Esophagus (tissue), 2 donors: ENCODE measurements around the gene ZNF750. TPM values are rescaled to one million over a fixed set of nuclear protein-coding genes. Genes with fewer than 3 reads are reported as not detected.
A peak's percentile ranks its signal among the peaks of the same experiment; 100 is the strongest.

Experiments used
- H3K27ac ChIP-seq, 2 donors: one replicate each; pipeline ENCODE4 v1.5.1; 2013; ENCODE audit warnings: low read depth in 2 of 2, mild to moderate bottlenecking in 2 of 2, inconsistent platforms in 1 of 2, low read length in 1 of 2, moderate library complexity in 1 of 2
- H3K27me3 ChIP-seq, 2 donors: one replicate each; pipeline ENCODE4 v1.6.1; 2013; ENCODE audit warnings: low read length in 2 of 2, control low read depth in 1 of 2, mild to moderate bottlenecking in 1 of 2; ENCODE audit not compliant: insufficient read depth in 2 of 2, control insufficient read depth in 1 of 2
- H3K36me3 ChIP-seq, 2 donors: one replicate each; pipeline ENCODE4 v1.6.1; 2013; ENCODE audit warnings: low read length in 1 of 2; ENCODE audit not compliant: control insufficient read depth in 2 of 2, insufficient read depth in 2 of 2
- H3K4me1 ChIP-seq, 2 donors: one replicate each; pipeline ENCODE4 v1.6.1; 2013; ENCODE audit warnings: low read length in 1 of 2; ENCODE audit not compliant: control insufficient read depth in 2 of 2, insufficient read depth in 2 of 2
- H3K4me3 ChIP-seq, 2 donors: one replicate each; pipeline ENCODE4 v1.5.1; 2013; ENCODE audit warnings: low read length in 2 of 2, mild to moderate bottlenecking in 2 of 2, low read depth in 1 of 2, moderate library complexity in 1 of 2
- H3K9me3 ChIP-seq, 2 donors: one replicate each; pipeline ENCODE4 v1.6.1; 2013; ENCODE audit warnings: mild to moderate bottlenecking in 2 of 2, low read depth in 1 of 2, low read length in 1 of 2, moderate library complexity in 1 of 2; ENCODE audit not compliant: control insufficient read depth in 2 of 2, insufficient read depth in 1 of 2
- WGBS, 2 donors: extraction: QIAGEN DNeasy Blood & Tissue Kit; methylation state at CpG; one replicate each; pipeline ENCODE4 v1.1.7; 2013; 5-methylcytosine and 5-hydroxymethylcytosine counted together
- polyA plus RNA-seq, 2 donors: library from polyadenylated mRNA; stranded (reverse); fragments of 200-250 nt; gene quantifications; one replicate each; pipeline ENCODE4 v1.2.3, GENCODE V29; 2013
- donor health status: healthy with polysubstance abuse.
- donor health status: Bipolar disorder and iron deficiency.

ZNF750 gene
- polyA plus RNA-seq, 2 donors: 30.2 to 111 TPM

- WGBS, 2 donors: 87 to 89% methylated on average over 33 of the region's 33 CpGs
- Histone ChIP-seq H3K27me3 (no peaks in the 10 kb centered on the region), H3K36me3 (peaks cover 0 to 7% of the 10 kb centered on the region in 2 donors), H3K9me3 (peaks cover 0 to 2% of the 10 kb centered on the region in 2 donors), H3K4me1 (peaks cover 5 to 9% of the 10 kb centered on the region in 2 donors), H3K27ac (peak overlapping the region in 1 of 2 donors; percentile 7), H3K4me3 (no peak overlapping the region)
Measured at GRCh38 chr17:82849076-82849945, 9.5 kb upstream of the ZNF750 start.

- peak overlapping the region; percentile 37 to 40 for H3K4me3 ChIP-seq
- H3K36me3 ChIP-seq: peaks cover 0 to 5% of the 10 kb centered on the region in 2 donors
- 50 to 54% methylated on average over 23 of the region's 23 CpGs for WGBS, 2 donors
- peaks cover 0 to 2% of the 10 kb centered on the region in 2 donors for H3K9me3 ChIP-seq
- peak overlapping the region; percentile 84 to 94 for H3K27ac ChIP-seq
- peaks cover 5 to 9% of the 10 kb centered on the region in 2 donors for H3K4me1 ChIP-seq
- no peaks in the 10 kb centered on the region for H3K27me3 ChIP-seq
Measured at GRCh38 chr17:82848022-82848592, 8.3 kb upstream of the ZNF750 start.

- Histone ChIP-seq H3K4me1 (peaks cover 5 to 9% of the 10 kb centered on the region in 2 donors), H3K4me3 (peak overlapping the region in 1 of 2 donors; percentile 33), H3K9me3 (peaks cover 0 to 2% of the 10 kb centered on the region in 2 donors), H3K36me3 (peaks cover 0 to 5% of the 10 kb centered on the region in 2 donors), H3K27me3 (no peaks in the 10 kb centered on the region), H3K27ac (peak overlapping the region in 1 of 2 donors; percentile 20)
- WGBS, 2 donors: 79 to 87% methylated on average over 25 of the region's 25 CpGs
Measured at GRCh38 chr17:82846061-82846691, 6.4 kb upstream of the ZNF750 start.

GRCh38 chr17:82845163-82845807 lies 5.5 kb upstream of the ZNF750 start:
- H3K4me3 ChIP-seq: peak overlapping the region in 1 of 2 donors; percentile 2
- peaks cover 0 to 2% of the 10 kb centered on the region in 2 donors for H3K9me3 ChIP-seq
- no peaks in the 10 kb centered on the region for H3K27me3 ChIP-seq
- peaks cover 7 to 9% of the 10 kb centered on the region in 2 donors for H3K4me1 ChIP-seq
- 80 to 87% methylated on average over 24 of the region's 24 CpGs for WGBS, 2 donors
- H3K36me3 ChIP-seq: peaks cover 0 to 5% of the 10 kb centered on the region in 2 donors
- peak overlapping the region in 1 of 2 donors; percentile 23 for H3K27ac ChIP-seq

- H3K27ac ChIP-seq: peak overlapping the region in 1 of 2 donors; percentile 23
- WGBS, 2 donors: 77 to 79% methylated on average over 11 of the region's 11 CpGs
Measured at GRCh38 chr17:82844796-82845162, 5.0 kb upstream of the ZNF750 start.

GRCh38 chr17:82843904-82844680 lies 4.3 kb upstream of the ZNF750 start:
- 74 to 76% methylated on average over 7 of the region's 7 CpGs for WGBS, 2 donors

More at GRCh38 chr17:82844796-82845162, 5.0 kb upstream of the ZNF750 start:
- H3K27me3 ChIP-seq: no peaks in the 10 kb centered on the region
- H3K9me3 ChIP-seq: no peaks in the 10 kb centered on the region
- H3K4me3 ChIP-seq: no peak overlapping the region
- H3K4me1 ChIP-seq: peaks cover 5 to 9% of the 10 kb centered on the region in 2 donors
- peaks cover 0 to 5% of the 10 kb centered on the region in 2 donors for H3K36me3 ChIP-seq

GRCh38 chr17:82841921-82842596 lies 2.2 kb upstream of the ZNF750 start:
- H3K4me3 ChIP-seq: no peak overlapping the region
- peaks cover 2 to 6% of the 10 kb centered on the region in 2 donors for H3K4me1 ChIP-seq
- H3K27ac ChIP-seq: no peak overlapping the region
- WGBS, 2 donors: 88 to 91% methylated on average over 16 of the region's 16 CpGs
- H3K36me3 ChIP-seq: peaks cover 0 to 5% of the 10 kb centered on the region in 2 donors
- no peaks in the 10 kb centered on the region for H3K9me3 ChIP-seq
- H3K27me3 ChIP-seq: no peaks in the 10 kb centered on the region

More at GRCh38 chr17:82843904-82844680, 4.3 kb upstream of the ZNF750 start:
- Histone ChIP-seq H3K27me3 (no peaks in the 10 kb centered on the region), H3K36me3 (peaks cover 0 to 5% of the 10 kb centered on the region in 2 donors), H3K9me3 (no peaks in the 10 kb centered on the region), H3K27ac (peak overlapping the region in 1 of 2 donors; percentile 50), H3K4me1 (peaks cover 2 to 6% of the 10 kb centered on the region in 2 donors), H3K4me3 (no peak overlapping the region)

- H3K36me3 ChIP-seq: peaks cover 0 to 3% of the 10 kb centered on the region in 2 donors
- H3K4me1 ChIP-seq: peaks cover 2 to 3% of the 10 kb centered on the region in 2 donors
- peak overlapping the region; percentile 45 to 71 for H3K4me3 ChIP-seq
- peak overlapping the region; percentile 94 to 97 for H3K27ac ChIP-seq
- no peaks in the 10 kb centered on the region for H3K9me3 ChIP-seq
- no peaks in the 10 kb centered on the region for H3K27me3 ChIP-seq
- 62 to 76% methylated on average over 12 of the region's 12 CpGs for WGBS, 2 donors
Measured at GRCh38 chr17:82840431-82840831, 609 bp upstream of the ZNF750 start.
